ENCODE data around the gene AQP5.

AQP5 gene

GRCh38 chr12:49950273-49951251 lies 11.1 kb upstream of the AQP5 start, which contains the start of gene AQP2:
Gene AQP2, plus strand, starts transcription at chr12:49950737. Its CDS starts 94 bp downstream, at chr12:49950831.
- DNase-seq (ENCODE audit: low read depth in 2 of 2): no peak

DNA sequence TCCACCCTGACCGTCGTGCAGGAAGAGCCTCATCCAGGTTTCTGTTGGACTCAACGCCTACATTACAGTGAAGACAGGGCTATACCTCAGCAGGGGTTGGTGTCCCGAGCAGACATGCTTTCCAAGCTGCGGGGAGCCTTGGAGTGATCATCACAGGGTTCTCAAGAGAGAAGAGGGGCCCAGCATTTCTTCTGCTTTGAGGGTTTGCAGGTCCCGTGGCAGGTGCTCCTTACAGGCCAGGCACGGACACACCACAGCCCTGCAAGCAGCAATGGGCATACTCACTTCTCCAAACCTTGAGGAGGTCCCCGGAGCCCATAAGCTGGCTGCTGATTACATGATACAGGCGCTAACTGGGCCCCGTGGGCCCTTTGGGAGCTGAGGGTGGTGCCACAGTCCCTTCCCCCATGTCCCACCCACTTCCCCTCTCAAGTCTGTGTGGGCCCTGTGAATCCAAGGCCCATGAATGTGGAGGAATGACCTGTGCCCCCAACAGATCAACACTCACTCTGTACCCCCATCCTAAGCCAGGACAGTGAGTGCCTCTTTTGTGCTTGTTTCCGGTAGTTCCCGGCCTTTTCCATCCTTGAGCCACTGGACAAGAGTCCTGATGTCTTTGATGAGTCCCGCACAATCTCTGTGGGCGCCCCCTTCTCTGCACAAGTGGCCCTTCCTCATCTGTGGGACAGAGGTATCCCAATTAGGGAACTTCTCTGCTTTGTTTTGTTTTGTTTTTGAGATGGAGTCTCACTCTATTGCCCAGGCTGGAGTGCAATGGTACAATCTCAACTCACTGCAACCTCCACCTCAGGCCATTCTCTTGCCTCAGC lies 10.0 kb upstream of the AQP5 start:
- no peak for DNase-seq (ENCODE audit: low read depth in 2 of 2)

DNA sequence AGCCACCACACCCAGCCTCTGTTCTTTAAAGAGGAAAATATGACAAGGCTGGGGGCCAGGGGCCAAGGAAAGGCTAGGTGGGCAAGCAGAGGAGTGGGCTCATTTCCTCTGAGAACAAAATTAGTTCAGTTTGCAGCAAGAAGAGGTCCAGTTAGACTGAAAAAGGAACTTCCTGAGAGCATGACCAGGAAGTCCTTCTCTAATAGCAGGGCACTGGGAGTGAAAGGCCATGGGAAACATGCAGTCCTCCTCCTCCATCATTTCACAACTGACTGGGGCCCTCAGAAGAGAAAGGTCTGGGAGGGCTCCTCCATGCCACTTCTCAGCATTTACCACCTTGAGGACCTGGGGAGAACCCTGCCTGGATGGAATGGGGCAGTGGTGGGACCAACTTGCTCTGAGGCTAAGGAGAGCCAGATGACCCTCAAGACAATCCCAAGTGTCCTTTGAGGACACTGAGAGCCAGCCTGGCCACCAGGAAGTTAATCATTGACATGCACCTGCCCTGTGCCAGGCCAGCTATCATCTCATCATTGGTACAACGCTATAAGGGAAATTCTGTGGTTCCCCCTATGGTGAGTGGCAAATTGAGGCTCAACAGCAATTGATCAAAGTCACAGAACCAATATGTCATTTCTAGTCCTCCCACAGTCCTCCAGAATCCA lies 9.1 kb upstream of the AQP5 start:
- no peak for DNase-seq (ENCODE audit: low read depth in 2 of 2)

- no peak for DNase-seq (ENCODE audit: low read depth in 2 of 2)
These were observed 8.5 kb upstream of the AQP5 start for GRCh38 chr12:49953151-49953550.

GRCh38 chr12:49953961-49954846 lies 7.5 kb upstream of the AQP5 start:
- no peak for DNase-seq (ENCODE audit: low read depth in 2 of 2)

GRCh38 chr12:49954863-49955830 lies 6.5 kb upstream of the AQP5 start:
- no peak for DNase-seq (ENCODE audit: low read depth in 2 of 2)

- DNase-seq (ENCODE audit: low read depth in 2 of 2): no peak
These were observed 5.6 kb upstream of the AQP5 start for GRCh38 chr12:49955899-49956662.

GRCh38 chr12:49956663-49957569 lies 4.8 kb upstream of the AQP5 start:
- DNase-seq (ENCODE audit: low read depth in 2 of 2): no peak

DNA sequence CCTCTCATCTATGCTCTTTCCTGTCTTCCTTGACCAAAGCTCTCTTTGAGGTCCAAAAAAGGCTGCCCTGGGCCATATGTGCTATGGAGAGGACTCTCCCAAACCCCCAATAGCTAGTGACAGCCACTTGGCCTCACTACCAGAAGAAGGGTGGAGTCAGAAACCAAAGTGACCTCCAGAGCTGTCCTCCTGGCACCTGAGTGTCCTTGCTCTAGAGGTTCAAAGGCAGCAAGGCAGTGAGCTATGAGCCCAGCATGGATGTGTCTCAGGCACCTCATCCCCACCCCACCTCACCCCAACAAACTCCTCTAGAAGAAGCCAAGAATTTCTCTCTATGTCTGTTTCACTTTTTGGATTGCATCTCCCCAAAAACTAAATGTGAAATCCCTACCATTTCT lies 4.1 kb upstream of the AQP5 start:
- DNase-seq (ENCODE audit: low read depth in 2 of 2): no peak

GRCh38 chr12:49959685-49960473 lies 1.8 kb upstream of the AQP5 start:
- no peak for DNase-seq (ENCODE audit: low read depth in 2 of 2)

GRCh38 chr12:49960474-49961110 lies 1.1 kb upstream of the AQP5 start:
- no peak for DNase-seq (ENCODE audit: low read depth in 2 of 2)

DNA sequence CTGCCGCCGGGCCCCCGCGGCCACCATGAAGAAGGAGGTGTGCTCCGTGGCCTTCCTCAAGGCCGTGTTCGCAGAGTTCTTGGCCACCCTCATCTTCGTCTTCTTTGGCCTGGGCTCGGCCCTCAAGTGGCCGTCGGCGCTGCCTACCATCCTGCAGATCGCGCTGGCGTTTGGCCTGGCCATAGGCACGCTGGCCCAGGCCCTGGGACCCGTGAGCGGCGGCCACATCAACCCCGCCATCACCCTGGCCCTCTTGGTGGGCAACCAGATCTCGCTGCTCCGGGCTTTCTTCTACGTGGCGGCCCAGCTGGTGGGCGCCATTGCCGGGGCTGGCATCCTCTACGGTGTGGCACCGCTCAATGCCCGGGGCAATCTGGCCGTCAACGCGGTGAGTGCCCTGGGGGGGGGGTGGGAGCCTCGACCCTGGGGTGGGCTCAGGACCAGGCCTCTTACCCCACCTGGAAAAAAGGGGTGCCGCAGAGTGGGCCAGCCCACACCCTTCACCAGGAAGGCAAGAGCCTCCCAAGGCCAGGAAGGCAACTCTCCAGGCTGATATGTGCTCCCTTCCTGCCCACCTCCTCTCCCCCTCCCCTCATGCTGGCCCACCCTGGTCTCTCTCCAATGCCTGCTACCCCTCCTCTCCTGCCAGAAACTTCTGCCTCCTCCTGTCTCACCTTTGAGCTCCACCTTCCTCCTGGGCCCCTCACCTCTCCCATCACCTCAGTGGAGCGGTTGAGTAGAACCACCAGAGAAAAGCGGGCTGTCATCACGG lies 507 bp downstream of the AQP5 start:
- DNase-seq (ENCODE audit: low read depth in 2 of 2): no peak

- no peak for DNase-seq (ENCODE audit: low read depth in 2 of 2)
These were observed 1.4 kb downstream of the AQP5 start for GRCh38 chr12:49962861-49963765.

GRCh38 chr12:49963976-49964815 lies 2.5 kb downstream of the AQP5 start:
- no peak for DNase-seq (ENCODE audit: low read depth in 2 of 2)
